B cell (primary cell): Measurements from ENCODE around the gene ZNF575. TPM values are rescaled to one million over a fixed set of nuclear protein-coding genes. Genes with fewer than 3 reads are reported as not detected.
"Not testable (repeated sequence)": the region's sequence is repeated elsewhere in the genome, so short reads cannot be mapped to it uniquely, and the experiment has no call there.

Source experiments
- ATAC-seq: fragments of 200-7000 bp; cut with Tn5 transposase; one replicate; pipeline ENCODE4 v1.10.0; 2021; ENCODE audit warnings: low read depth, mild to moderate bottlenecking, moderate number of reproducible peaks, moderate library complexity
- CTCF ChIA-PET: fragments of 350-600 bp; sonication (Branson Sonifier 250); formaldehyde crosslinking; loops from one replicate; lab custom pipeline; 2021; ENCODE audit warnings: antibody characterized with exemption, inconsistent platforms; lab: Charles Lee
- POLR2A ChIA-PET: fragments of 350-600 bp; sonication (Branson Sonifier 250); formaldehyde crosslinking; loops from one replicate; lab custom pipeline; 2021; ENCODE audit warnings: antibody characterized with exemption; lab: Charles Lee
- DNase-seq: peaks from one replicate; pipeline ENCODE4 v3.0.0; 2013
- H2AFZ ChIP-seq: 2 replicates; pipeline ENCODE4 v1.6.1; 2012; ENCODE audit warnings: mild to moderate bottlenecking, low read depth, low read length; ENCODE audit not compliant: insufficient read depth, poor library complexity, severe bottlenecking
- H3K27ac ChIP-seq, 2 donors: 1 replicate in 1 of 2; 2 replicates in 1 of 2; pipeline ENCODE4 v1.5.1; 2012 to 2013; ENCODE audit warnings: low read length in 2 of 2, mild to moderate bottlenecking in 2 of 2, moderate library complexity in 1 of 2
- H3K27me3 ChIP-seq, 4 experiments: fragments of 200-600 bp in 1 of 4; sonication (generic) in 1 of 4; replicated peaks in 1 of 4; 1 replicate in 2 of 4; 2 replicates in 2 of 4; pipeline versions ENCODE4 v1.6.1 to v1.7.0; 2013 to 2016; ENCODE audit warnings: low read length in 3 of 4, mild to moderate bottlenecking in 2 of 4, mixed read lengths in 1 of 4, moderate library complexity in 1 of 4; ENCODE audit not compliant: insufficient read depth in 4 of 4, control insufficient read depth in 3 of 4; ENCODE audit errors: control extremely low read depth in 1 of 4
- H3K36me3 ChIP-seq, 2 experiments: replicated peaks in 1 of 2; 1 replicate in 1 of 2; 2 replicates in 1 of 2; pipeline versions ENCODE4 v1.6.1 to v1.7.1; 2013; ENCODE audit warnings: low read length in 1 of 2; ENCODE audit not compliant: insufficient read depth in 2 of 2, control insufficient read depth in 1 of 2; ENCODE audit errors: control extremely low read depth in 1 of 2, extremely low read depth in 1 of 2
- H3K4me1 ChIP-seq, 2 donors: fragments of 200-600 bp in 1 of 2; sonication (generic) in 1 of 2; 1 replicate in 1 of 2; 2 replicates in 1 of 2; pipeline versions ENCODE4 v1.5.1 to v1.6.1; 2013 to 2017; ENCODE audit warnings: low read length in 2 of 2; ENCODE audit not compliant: control insufficient read depth in 2 of 2, insufficient read depth in 2 of 2
- H3K4me2 ChIP-seq: replicated peaks from 2 replicates; pipeline ENCODE3; 2012; ENCODE audit warnings: mild to moderate bottlenecking, low read depth, low read length; ENCODE audit not compliant: poor library complexity, severe bottlenecking
- H3K4me3 ChIP-seq, 5 experiments: fragments of 200-600 bp in 1 of 5; sonication (generic) in 1 of 5; 1 replicate in 3 of 5; 2 replicates in 2 of 5; pipeline versions ENCODE4 v1.5.1 to v1.7.0; 2011 to 2016; ENCODE audit warnings: low read length in 4 of 5, mild to moderate bottlenecking in 4 of 5, low read depth in 2 of 5, control low read depth in 1 of 5, moderate library complexity in 1 of 5; ENCODE audit not compliant: insufficient read depth in 1 of 5; ENCODE audit errors: control extremely low read depth in 1 of 5, extremely low read depth in 1 of 5
- H3K79me2 ChIP-seq: fragments of 200-600 bp; sonication (generic); one replicate; pipeline ENCODE4 v1.6.0; 2016; ENCODE audit warnings: low read length; ENCODE audit not compliant: control insufficient read depth, insufficient read depth
- H3K9ac ChIP-seq: fragments of 200-600 bp; sonication (generic); 2 replicates; pipeline ENCODE4 v1.6.1; 2017; ENCODE audit warnings: mild to moderate bottlenecking, low read length, moderate library complexity
- H3K9me3 ChIP-seq, 3 donors: one replicate each; pipeline versions ENCODE4 v1.6.1 to v1.7.1; 2013; ENCODE audit warnings: low read length in 2 of 3; ENCODE audit not compliant: control insufficient read depth in 2 of 3, insufficient read depth in 1 of 3; ENCODE audit errors: control extremely low read depth in 1 of 3
- H4K20me1 ChIP-seq: 2 replicates; pipeline ENCODE4 v1.6.0; 2012; ENCODE audit warnings: mild to moderate bottlenecking, low read length; ENCODE audit not compliant: insufficient read depth, control insufficient read depth, poor library complexity, severe bottlenecking
- H3K27ac Mint-ChIP-seq: one replicate; pipeline ENCODE4 v1.8.0; 2021; ENCODE audit warnings: mixed read lengths
- H3K27me3 Mint-ChIP-seq: one replicate; pipeline ENCODE4 v1.8.0; 2021; ENCODE audit warnings: mixed read lengths
- H3K4me1 Mint-ChIP-seq: one replicate; pipeline ENCODE4 v1.8.0; 2021; ENCODE audit warnings: mixed read lengths
- H3K4me3 Mint-ChIP-seq: one replicate; pipeline ENCODE4 v1.8.0; 2021; ENCODE audit warnings: mixed read lengths
- H3K9me3 Mint-ChIP-seq: one replicate; pipeline ENCODE4 v1.8.0; 2022; ENCODE audit warnings: mixed read lengths; ENCODE audit not compliant: insufficient read depth
- CTCF ChIP-seq: fragments of 200-600 bp; IDR thresholded peaks from one replicate; pipeline ENCODE4 v1.8.0; 2022; ENCODE audit warnings: antibody characterized with exemption, mild to moderate bottlenecking
- EZH2 ChIP-seq: IDR thresholded peaks from 2 replicates; pipeline ENCODE4 v1.6.1; 2012; ENCODE audit warnings: borderline replicate concordance, low read depth, mild to moderate bottlenecking, moderate library complexity, low read length; ENCODE audit not compliant: insufficient read depth, poor library complexity, severe bottlenecking
- WGBS: methylation state at CpG from one replicate; pipeline ENCODE4 v1.1.5; 2013; ENCODE audit warnings: missing lambda C conversion rate; ENCODE audit not compliant: insufficient coverage; 5-methylcytosine and 5-hydroxymethylcytosine counted together
- intact Hi-C: fragments of 100-400 bp; cut with micrococcal nuclease; formaldehyde crosslinking; loops from one replicate; pipeline ENCODE4 v1.10.0; 2022
- polyA plus RNA-seq: library from polyadenylated mRNA; depleted of rRNA; stranded (reverse); fragments of >200 nt; gene quantifications from 2 replicates; pipeline ENCODE4 v1.2.3, GENCODE V29; 2012
- total RNA-seq, 2 donors: library from RNA; stranded (reverse); fragments of 120-200 nt in 1 of 2; gene quantifications; 1 replicate in 1 of 2; 2 replicates in 1 of 2; pipeline versions ENCODE4 v1.2.3 to v1.2.4, GENCODE V29; 2013 to 2022

The ZNF575 gene
- total and polyA plus RNA-seq, 2 donors (not counting 1 experiment from before 2014, with no cell fraction given) = 2.3 to 4.0 TPM

- CTCF ChIA-PET = no interaction called here
Observed at GRCh38 chr19:43545981-43546380, 13.0 kb downstream of the ZNF575 start.

GRCh38 chr19:43546581-43546980 lies 13.6 kb downstream of the ZNF575 start:
- no peaks in the 10 kb centered on the region for H3K4me1 Mint-ChIP-seq
- CTCF ChIA-PET = no interaction called here
- Histone ChIP-seq H3K4me1 (no peaks in the 10 kb centered on the region), H2AFZ (no peak overlapping the region), H3K79me2 (no peaks in the 10 kb centered on the region), H4K20me1 (no peaks in the 10 kb centered on the region), H3K9ac (no peak overlapping the region), H3K4me3 (no peak overlapping the region), H3K4me2 (no peak overlapping the region), H3K36me3 (peaks cover 1 to 61% of the 10 kb centered on the region in 2 experiments), H3K27ac (no peak overlapping the region), H3K9me3 (no peaks in the 10 kb centered on the region), H3K27me3 (no peaks in the 10 kb centered on the region)
- H3K9me3 Mint-ChIP-seq = no peaks in the 10 kb centered on the region
- no peak for DNase-seq
- no peaks in the 10 kb centered on the region for H3K27me3 Mint-ChIP-seq
- 100% methylated on average over 3 of the region's 3 CpGs for WGBS
- H3K27ac Mint-ChIP-seq = no peak overlapping the region
- POLR2A ChIA-PET = interaction anchor here (0.7 kb wide), 1 partner anchor 230 kb away, joined by 4 read pairs; no protein-coding TSS in a partner anchor
- no peak for ATAC-seq
- intact Hi-C loops = no loop called here
- no peak overlapping the region for H3K4me3 Mint-ChIP-seq
- TF ChIP-seq EZH2 (no peak), CTCF (no peak)

More at GRCh38 chr19:43545981-43546380, 13.0 kb downstream of the ZNF575 start:
- DNase-seq = no peak
- intact Hi-C loops = no loop called here
- Mint-ChIP-seq H3K27me3 (no peaks in the 10 kb centered on the region), H3K4me3 (no peak overlapping the region), H3K27ac (no peak overlapping the region), H3K9me3 (no peaks in the 10 kb centered on the region), H3K4me1 (no peaks in the 10 kb centered on the region)
- H3K79me2 ChIP-seq = no peaks in the 10 kb centered on the region
- H2AFZ ChIP-seq = no peak overlapping the region
- no peak overlapping the region for H3K4me2 ChIP-seq
- POLR2A ChIA-PET = no interaction called here
- WGBS = 100% methylated on average over 2 of the region's 2 CpGs
- H3K4me3 ChIP-seq = no peak overlapping the region
- no peaks in the 10 kb centered on the region for H3K27me3 ChIP-seq
- TF ChIP-seq CTCF = no peak
- TF ChIP-seq EZH2 = no peak
- peaks cover 1 to 56% of the 10 kb centered on the region in 2 experiments for H3K36me3 ChIP-seq
- no peak overlapping the region for H3K27ac ChIP-seq
- no peaks in the 10 kb centered on the region for H3K4me1 ChIP-seq
- H3K9me3 ChIP-seq = no peaks in the 10 kb centered on the region
- ATAC-seq = no peak
- H4K20me1 ChIP-seq = no peaks in the 10 kb centered on the region
- no peak overlapping the region for H3K9ac ChIP-seq

- H3K4me3 Mint-ChIP-seq, H3K4me3 ChIP-seq, H3K4me2 ChIP-seq, DNase-seq, H3K4me1 ChIP-seq, H3K9ac ChIP-seq, ATAC-seq, H3K9me3 ChIP-seq, intact Hi-C loops, POLR2A ChIA-PET, H3K27me3 Mint-ChIP-seq, H4K20me1 ChIP-seq, H3K9me3 Mint-ChIP-seq, H3K79me2 ChIP-seq, H3K4me1 Mint-ChIP-seq, H3K27ac ChIP-seq, CTCF ChIA-PET, H3K27ac Mint-ChIP-seq, H2AFZ ChIP-seq, H3K27me3 ChIP-seq: not testable (repeated sequence)
- peaks cover 1 to 67% of the 10 kb centered on the region in 2 experiments for H3K36me3 ChIP-seq
- no CpG with 5 or more reads among the region's 24 CpGs for WGBS
Observed at GRCh38 chr19:43547926-43548325, 14.9 kb downstream of the ZNF575 start.
